C1 segment of cervical spinal cord (tissue), 14 donors: ENCODE measurements around the gene MRPL33.
"Not testable (repeated sequence)": the region's sequence is repeated elsewhere in the genome, so short reads cannot be mapped to it uniquely, and the experiment has no call there.

Experiments
- DNase-seq, 14 donors: peaks; one replicate each; lab custom pipeline; 2025; lab: John Stamatoyannopoulos, UW

Gene MRPL33

DNA sequence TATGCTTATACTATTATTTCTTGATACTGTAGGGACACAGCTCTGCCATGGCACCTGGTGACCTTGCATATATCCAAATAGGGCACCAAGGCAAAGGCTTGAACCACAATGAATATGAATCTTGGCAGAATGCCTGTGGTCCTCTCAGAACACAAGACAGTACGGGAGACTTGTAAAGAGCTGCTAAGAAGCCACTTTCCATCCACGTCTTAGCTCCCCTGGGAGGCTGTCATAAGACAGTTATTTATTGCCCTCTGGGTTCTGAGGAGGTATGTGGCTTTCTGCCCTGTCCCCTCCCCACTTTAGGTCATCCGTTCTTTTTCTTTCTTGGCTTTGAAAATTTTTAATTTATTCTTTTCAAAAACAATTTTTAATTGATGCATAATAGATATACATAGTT, 29.8 kb upstream of the MRPL33 start:
- DNase-seq: no peak

DNA sequence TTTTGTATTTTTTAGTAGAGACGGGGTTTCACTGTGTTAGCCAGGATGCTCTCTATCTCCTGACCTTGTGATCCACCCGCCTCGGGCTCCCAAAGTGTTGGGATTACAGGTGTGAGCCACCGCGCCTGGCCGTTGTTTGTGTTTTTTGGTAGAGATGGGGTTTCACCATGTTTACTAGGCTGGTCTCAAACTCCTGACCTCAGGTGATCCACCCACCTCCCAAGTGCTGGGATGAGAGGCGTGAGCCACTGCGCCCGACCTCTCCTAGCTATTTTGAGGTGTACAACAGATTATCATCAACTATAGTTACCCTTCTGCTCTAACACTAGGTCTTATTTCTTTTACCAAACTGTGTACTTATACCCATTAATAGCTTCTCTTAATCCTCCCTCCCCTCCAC, 28.9 kb upstream of the MRPL33 start:
- no peak for DNase-seq

DNA sequence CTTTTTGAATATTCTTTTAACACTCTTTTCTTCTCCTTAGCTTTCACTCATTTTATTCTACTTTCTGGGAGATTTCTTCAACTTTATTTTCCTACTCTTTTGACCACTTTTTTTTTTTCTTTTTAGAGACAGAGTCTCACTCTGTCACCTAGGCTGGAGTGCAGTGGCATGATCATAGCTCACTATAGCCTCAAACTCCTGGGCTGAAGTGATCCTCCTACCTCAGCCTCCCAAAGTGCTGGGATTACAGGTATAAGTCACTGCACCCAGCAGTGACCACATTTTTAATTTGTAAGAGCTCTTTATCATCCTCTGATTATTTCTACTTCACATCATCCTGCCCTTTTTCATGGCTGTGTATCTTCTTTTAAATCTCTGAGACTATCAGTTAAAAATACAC, 26.0 kb upstream of the MRPL33 start:
- DNase-seq: not testable (repeated sequence)

DNA sequence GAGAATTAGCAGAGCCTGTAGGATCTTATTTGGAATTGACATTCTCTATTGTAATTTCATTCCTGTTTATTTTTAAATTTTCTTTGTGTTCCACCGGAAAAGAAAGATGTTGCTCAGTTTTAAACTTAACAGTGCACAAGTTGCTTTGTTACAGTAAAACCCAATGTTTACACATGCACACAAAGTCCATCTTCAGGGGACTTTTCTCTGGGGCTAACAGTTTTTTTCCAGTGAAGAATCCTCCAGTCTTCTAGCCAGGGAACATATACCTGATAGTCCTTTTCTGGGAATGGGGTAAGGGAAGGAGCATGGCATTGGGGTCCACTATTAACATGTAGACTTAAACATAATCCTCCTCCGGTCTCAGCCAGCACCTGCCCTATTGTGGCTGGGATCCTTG, 25.2 kb upstream of the MRPL33 start:
- no peak for DNase-seq

DNA sequence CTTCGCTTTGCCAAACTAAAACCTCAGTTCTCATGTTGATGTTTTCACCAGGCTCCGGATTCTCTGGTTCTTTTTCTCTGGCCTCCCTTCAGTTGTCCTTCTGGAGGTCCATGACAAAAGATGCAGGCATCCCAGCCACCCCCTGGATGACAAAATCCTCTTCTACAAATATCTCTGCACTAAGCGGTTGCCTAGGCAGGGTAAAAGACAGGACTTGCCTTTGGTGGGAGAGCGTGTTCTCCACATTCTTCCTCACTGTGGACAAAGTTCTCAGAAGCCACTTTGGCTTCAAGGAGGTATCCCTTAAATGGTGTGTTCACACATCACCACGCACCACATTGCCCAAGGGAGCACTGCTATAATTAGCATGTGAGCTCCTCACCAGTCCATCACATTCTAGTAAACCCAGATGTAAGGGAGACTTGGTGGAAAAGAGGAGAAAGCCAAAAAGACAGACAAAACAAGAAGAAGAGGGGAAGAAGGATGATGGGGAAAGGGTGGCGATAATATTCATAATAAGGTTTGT, 23.6 kb upstream of the MRPL33 start:
- DNase-seq: no peak

DNA sequence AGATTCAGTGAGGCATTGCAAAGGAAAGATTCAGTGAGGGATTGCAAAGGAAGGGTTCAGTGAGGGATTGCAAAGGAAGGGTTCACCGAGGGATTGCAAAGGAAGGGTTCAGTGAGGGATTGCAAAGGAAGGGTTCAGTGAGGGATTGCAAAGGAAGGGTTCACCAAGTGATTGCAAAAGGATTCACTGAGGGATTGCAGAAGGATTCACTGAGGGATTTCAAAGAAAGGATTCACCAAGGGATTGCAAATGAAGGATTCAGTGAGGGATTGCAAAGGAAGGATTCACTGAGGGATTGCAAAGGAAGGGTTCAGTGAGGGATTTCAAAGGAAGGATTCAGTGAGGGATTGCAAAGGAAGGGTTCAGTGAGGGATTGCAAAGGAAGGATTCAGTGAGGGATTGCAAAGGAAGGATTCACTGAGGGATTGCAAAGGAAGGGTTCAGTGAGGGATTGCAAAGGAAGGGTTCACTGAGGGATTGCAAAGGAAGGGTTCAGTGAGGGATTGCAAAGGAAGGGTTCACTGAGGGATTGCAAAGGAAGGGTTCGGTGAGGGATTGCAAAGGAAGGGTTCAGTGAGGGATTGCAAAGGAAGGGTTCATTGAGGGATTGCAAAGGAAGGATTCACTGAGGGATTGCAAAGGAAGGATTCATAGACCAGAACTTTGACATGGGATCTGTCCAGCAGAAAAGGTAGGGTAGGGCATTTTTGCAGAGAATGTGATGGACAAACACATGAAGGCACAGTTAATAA, 22.5 kb upstream of the MRPL33 start:
- DNase-seq: not testable (repeated sequence)

DNA sequence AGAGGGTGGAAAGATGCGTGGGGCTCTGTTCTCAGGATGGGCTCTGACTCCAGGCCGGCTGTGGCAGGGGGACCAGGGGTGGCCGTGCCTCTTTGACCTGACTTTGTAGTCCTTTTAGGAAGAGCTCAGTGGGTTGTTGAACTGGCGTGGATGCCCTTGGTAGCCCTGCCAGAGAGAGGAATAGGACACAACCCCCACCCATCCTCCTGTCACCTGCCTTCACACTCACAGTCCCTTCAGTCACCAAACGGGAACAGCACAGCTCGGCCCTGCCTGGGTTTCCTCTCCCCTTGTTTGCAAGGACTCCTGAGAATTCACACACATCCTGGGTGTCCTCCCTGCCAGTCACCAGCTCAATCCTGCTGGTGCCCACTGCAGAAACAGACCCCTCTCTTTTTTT, 20.1 kb upstream of the MRPL33 start:
- DNase-seq: no peak

DNA sequence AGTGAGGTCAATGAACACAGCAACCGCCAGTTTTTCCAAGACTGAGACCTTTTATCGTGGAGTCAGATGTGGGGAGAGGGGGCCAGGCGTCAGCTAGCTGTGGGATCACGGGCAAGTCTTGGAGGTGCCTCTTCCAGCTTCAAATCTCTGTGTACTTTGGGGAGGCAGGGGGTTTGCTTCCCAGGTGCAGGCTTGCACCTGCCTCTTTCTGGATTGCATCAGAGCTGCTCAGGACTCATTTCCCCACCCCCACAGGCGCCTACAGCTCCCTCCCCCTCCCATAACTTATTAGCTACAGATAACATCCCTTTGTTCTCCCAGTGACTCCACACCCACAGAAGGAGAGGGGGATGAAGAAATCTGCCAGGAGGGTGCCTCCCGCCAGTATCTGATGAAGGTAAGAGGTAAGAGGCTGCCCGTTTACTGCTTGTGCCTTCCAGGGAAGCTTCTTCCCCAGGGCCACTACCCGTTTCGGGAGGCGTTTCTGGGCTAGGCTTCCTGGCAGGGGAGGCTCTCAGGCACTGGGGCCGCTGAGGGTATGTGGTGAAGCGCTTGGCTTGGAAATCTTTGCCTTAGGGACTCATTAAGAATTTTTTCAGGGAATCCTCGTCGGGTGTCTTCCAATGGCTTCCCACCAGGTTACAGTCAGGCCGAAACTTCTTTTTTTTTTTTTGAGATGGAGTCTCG, 18.8 kb upstream of the MRPL33 start:
- DNase-seq: no peak

DNA sequence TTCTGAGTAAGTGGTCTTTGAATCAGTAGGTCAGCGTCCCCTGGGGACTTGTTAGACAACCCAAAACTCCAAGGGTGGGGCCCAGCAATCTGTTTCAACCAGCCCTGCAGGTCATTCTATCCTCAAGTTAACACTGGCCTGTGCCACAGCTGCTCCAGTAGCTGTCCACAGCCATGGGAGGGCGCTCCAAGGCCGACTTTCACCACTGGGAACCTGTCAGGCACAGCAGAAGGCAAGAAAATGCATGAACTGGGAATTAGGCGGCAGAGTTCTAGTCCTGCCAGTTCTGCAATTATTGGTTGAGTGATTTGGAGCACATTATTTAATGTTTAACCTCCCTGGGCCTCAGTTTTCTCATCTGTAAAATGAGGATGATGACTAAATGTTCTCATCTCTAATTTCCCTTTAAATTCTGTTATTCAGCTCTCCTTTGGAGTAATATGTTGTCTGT, 17.4 kb upstream of the MRPL33 start:
- DNase-seq: peak in 3 of 14 donors; percentile 13 to 32 (median 14)

DNA sequence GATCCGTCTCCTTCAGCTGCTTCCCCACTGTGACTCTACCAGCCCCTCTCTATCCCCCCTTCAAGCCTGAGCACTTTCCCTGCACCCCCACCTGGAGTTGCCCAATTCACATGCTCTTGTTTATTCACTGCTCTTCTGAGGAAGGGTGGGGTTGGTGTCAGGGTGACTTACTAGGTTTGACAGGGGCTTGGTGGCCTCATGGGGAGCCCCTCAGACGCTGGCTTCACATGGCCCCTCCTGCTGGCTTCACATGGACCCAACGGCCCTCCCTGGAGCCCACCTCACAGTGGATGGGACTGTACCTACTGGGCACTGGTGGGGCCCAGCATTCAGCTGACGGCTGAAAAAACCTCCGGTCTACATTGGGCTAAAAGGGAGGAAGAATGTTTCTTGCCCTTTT, 16.7 kb upstream of the MRPL33 start:
- DNase-seq: no peak

DNA sequence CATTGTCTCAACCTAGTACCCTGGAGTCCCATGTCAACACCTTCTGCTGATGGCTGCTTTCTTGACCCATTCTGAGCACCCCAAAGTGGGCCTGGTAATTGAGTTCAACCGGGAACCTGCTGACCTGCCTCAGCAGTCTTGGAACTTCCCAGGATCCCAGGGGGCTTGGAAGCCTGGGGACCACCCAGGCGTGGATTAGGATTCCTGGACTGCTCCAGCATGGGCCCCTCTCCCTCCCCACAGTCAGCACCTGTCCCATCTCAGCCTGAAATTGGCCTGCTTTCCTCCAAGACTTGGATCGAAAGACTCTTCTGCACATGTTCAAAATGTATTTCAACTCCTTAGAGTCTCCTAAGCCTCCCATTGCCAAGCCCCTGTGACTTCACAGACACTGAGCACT, 15.4 kb upstream of the MRPL33 start:
- no peak for DNase-seq

DNA sequence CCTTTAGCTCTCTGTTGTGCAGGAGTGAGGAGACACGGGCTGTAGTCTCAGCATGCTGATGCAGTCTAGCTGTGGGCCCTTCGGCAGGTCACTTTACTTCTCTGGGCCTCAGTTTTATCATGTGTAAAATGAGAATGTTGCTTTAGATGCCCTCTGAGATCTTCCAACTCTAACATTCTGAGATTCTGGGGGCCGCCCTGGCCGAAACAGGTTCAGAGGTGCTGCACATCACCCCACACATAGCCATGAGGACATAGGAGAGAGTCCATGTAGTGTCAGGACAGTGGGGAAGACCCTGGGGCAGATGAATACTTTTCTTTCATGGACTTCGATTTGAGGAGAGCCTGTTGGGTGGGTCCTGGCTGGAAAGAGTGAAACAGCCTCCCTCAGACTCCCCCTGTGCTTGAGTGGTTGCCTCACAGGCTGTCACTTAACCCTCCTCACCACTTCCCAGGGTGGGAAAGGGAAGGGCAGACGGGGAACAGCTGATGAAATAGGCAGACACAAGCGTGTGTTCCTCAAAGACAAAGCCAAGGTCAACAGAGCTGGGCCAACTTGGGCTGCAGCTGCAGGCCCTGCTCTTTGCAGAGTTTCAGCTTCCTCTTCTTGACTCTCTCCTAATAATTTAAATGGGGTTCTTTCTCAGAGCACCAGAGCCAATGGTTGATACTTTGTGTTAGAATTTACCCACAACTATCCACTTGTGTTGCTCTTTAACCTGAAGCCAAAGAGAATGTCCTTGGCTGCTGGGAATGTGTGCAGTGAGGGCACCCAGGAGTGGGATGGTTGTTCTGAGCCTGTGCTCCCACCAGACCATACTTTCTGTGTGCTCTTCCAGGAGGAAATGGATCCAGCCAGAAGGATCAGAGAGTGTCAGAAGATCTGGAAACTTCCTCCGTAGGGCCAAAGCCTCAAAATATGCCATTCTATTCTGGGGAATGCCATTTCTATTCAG, 14.7 kb upstream of the MRPL33 start:
- DNase-seq: peak in 1 of 14 donors; percentile 25

DNA sequence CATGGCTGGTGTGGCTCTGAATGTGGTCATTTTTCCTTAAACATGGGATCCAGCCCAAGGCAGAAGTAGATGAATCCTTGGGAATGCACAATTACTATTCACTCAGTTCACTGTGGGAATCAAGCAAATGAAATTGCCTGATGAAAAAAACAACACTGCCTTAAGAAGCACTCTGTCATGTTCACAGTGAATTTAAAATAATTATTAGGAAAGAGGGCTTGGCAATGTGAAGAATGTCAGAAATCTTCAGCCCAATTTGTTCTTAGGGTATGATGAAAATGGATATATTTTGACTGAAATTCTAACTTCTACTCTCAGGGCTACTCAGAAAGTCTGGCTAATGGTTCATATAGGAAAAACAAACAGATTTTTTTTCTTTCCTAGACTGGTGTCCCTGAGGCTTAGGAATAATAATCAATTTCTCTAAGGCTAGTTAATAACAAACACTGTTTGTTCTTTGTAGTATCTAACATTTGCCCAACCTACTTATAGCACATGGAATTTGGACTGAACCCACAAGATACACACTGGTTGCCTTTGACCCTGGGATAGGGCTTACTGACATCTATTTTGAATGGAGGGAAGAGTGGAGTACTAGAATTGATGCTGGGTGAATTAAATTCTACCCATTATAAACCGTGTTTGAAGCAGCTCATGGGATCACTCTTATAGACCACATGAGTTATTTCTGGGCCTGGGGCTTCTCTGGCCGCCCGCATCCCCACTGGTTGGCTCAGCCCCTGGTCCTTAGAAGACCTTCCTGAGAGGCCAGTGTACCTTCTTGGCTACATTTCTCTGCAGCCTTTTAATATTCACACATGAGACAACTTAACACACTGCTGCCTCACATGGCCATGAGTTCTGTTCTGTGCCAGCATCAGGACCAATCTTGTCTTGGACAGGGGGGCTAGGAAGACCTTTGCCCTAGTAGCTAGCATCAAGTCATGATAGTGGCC, 8.3 kb upstream of the MRPL33 start:
- no peak for DNase-seq

DNA sequence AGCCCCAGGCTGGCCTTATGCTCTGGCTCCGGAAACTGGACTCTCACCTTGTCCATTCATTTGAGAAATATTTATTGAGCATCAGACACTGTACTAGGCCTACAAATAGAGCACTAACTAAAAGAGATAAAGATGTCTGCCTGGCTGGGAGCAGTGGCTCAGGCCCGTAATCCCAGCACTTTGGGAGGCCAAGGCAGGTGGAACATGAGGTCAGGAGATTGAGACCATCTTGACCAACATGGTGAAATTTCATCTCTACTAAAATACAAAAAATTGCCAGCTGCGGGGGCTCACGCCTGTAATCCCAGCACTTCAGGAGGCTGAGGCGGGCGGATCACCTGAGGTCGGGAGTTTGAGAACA, 7.6 kb upstream of the MRPL33 start:
- DNase-seq: no peak

DNA sequence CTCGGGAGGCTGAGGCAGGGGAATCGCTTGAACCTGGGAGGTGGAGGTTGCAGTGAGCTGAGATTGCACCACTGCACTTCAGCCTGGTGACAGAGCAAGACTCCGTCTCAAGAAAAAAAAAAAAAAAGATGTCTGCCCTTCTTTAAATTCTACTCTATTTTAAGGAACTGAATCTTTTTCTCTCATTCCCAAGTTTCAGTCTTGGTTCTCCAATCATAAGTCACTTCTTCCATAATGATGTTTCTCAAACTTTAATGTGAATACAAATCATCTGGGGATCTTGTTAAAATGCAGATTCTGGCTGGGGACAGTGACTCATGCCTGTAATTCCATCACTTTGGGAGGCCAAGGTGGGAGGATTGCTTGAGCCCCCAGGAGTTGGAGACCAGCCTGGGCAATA, 7.0 kb upstream of the MRPL33 start:
- not testable (repeated sequence) for DNase-seq

DNA sequence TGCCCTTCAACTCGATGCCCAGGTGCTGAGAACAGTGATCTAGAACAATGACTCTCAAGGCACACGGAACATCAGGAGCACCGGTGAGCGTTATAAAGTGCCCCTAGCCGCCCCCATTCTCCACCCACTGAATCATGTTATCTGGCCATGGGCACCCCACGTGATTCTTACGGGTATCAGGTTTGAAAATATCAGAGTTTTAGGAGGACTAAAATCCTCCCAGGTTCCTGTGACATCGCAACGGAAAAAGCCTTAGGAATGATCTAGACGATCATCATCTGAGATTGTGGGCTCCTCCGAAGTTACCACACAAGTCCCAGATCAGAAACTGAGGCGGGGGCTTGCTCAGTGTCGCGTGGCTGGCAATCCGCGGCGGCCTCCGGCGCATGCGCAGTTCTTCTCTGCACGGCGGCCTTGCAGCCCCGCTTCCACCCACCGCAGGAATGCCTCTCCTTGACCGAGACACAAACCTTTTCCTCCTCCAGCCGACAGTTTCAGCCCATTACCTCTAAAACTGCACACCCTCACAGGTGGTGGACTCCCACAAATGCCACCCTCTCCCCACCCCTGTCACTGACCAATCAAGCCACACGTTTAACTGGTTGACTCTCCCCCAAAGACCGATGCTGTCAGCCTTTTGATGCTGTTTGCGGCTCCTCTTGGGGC, 5.8 kb upstream of the MRPL33 start:
- peak in 5 of 14 donors; percentile 9 to 48 (median 23) for DNase-seq

DNA sequence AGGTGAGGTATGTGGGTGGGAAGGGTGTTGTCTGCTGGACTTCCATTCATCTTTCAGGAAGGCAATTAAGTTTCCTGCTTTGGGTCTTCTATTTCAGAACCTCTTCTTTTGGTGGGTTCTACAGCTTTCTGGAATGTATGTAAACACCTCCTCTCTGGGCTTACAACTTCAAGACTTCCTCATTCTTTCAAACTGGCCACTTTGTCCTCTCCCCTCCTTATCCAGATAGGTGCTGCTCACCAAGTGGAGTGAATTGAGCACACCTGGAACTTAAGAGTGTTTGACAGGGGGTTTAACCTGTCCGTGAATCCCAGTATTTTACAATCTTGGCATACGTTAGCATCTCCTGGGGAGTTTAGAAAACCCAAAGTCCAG, 5.2 kb upstream of the MRPL33 start:
- DNase-seq: no peak

DNA sequence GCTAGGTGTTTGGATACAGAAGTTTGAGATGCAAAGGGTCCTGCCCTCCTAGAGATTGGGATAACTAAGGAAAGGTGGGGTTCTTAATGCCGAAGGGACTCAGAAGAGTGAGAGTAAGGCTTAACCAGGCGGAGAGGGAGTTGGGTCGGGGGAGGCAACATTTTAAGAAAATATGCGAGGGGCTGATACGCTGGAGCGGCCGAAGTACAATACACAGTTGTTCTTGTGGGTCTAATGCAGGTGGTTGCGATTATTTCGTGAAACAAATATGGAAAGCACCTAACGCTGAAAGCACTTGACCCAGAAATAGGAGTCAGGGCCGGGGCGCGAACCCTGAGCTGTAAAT, 344 bp upstream of the MRPL33 start:
- DNase-seq: no peak

DNA sequence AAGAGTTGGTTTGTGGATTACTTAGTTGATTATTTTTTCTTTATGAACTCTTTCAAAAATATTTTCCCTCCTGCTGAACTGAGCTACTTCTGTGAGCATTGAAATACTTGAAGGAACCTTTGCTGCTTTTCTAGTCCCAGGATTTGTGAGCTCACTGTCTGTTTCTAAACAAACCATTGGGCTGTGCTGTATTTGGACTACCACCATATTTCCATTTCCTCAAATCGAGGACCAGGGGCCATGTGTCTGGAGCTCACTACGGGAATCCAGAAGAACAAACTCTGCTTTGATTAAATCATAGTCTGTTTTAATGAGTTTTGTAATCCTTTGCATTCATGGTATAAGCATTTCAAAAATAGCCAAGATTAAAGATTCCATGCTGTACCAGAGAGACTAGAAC, 1.3 kb downstream of the MRPL33 start:
- DNase-seq: no peak

DNA sequence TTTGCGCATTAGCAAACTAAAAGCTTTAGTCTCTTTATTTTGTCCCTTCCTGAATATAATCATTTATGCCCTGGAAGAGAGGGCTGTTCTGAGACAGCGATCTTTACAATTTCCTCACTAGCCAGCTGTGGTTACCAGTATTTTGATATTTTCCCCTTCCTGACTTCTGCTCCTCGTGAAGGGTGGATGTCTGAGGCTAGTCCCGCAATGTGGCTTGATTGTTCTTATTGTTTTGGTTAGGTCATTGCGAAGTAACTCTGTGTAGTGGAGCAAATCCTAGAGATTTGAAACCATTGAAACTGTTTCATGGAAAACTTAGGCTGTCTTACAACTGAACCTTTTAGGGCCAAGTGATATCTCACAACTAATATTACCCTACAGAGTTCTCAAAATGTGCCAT, 2.4 kb downstream of the MRPL33 start:
- no peak for DNase-seq
